NB4 (cell line): ENCODE results near the gene AEBP2.
"Not testable (repeated sequence)": the region's sequence is repeated elsewhere in the genome, so short reads cannot be mapped to it uniquely, and the experiment has no call there.

Source experiments
- DNase-seq: peaks from one replicate; pipeline ENCODE4 v3.0.0; 2010; ENCODE audit warnings: low read depth
- H3K4me3 ChIP-seq: one replicate; pipeline ENCODE4 v1.5.1; 2011; ENCODE audit warnings: mild to moderate bottlenecking, low read depth, low read length, moderate library complexity
- CTCF ChIP-seq: IDR thresholded peaks from one replicate; pipeline ENCODE4 v1.5.1; 2012; ENCODE audit warnings: low read depth, low read length
- MAX ChIP-seq: IDR thresholded peaks from 2 replicates; pipeline ENCODE4 v1.6.1; 2011; ENCODE audit warnings: low read depth, low read length
- MYC ChIP-seq: IDR thresholded peaks from 2 replicates; pipeline ENCODE4 v1.6.1; 2011; ENCODE audit warnings: low read depth, low read length
- POLR2A ChIP-seq: IDR thresholded peaks from 2 replicates; pipeline ENCODE4 v1.6.1; 2011; ENCODE audit warnings: mild to moderate bottlenecking; ENCODE audit not compliant: insufficient read length; ENCODE audit errors: extremely low read depth

The AEBP2 gene

GRCh38 chr12:19398376-19399363 is 40.6 kb upstream of the AEBP2 start:
- DNase-seq = no peak
- TF ChIP-seq MYC (no peak), POLR2A (no peak), MAX (no peak), CTCF (no peak)
- no peak overlapping the region for H3K4me3 ChIP-seq

- not testable (repeated sequence) for DNase-seq, H3K4me3 ChIP-seq
Observed at GRCh38 chr12:19400649-19401285, 38.5 kb upstream of the AEBP2 start.

- H3K4me3 ChIP-seq = no peak overlapping the region
- TF ChIP-seq MAX (no peak), CTCF (no peak), MYC (no peak), POLR2A (no peak)
Observed at GRCh38 chr12:19402211-19402610, 37.1 kb upstream of the AEBP2 start.

GRCh38 chr12:19402743-19403431 is 36.4 kb upstream of the AEBP2 start:
- TF ChIP-seq CTCF (no peak), MAX (no peak), POLR2A (no peak), MYC (no peak)
- H3K4me3 ChIP-seq = no peak overlapping the region
- DNase-seq = no peak

More at GRCh38 chr12:19402211-19402610, 37.1 kb upstream of the AEBP2 start:
- no peak for DNase-seq

- no peak for TF ChIP-seq MAX
- TF ChIP-seq MYC = no peak
- no peak for TF ChIP-seq CTCF
- no peak for TF ChIP-seq POLR2A
- no peak for DNase-seq
- H3K4me3 ChIP-seq = no peak overlapping the region
Observed at GRCh38 chr12:19404242-19404880, 34.9 kb upstream of the AEBP2 start.
